Stimulated activated memory B cell treated with anti-CD40 and anti-IgM and Interleukin-4, amounts not matched to agents 10 μg/mL and 1 μg/mL and 100 μg/mL, for 72 hours (primary cell): ENCODE measurements around the gene RPS18.

Source experiments
- ATAC-seq: fragments of 150-1000 bp; cut with Tn5 transposase; 2 replicates; pipeline ENCODE4 v1.10.0; 2021
- H3K27ac Mint-ChIP-seq: one replicate; pipeline ENCODE4 v1.8.0; 2022; ENCODE audit warnings: mild to moderate bottlenecking, mixed read lengths
- H3K27me3 Mint-ChIP-seq: one replicate; pipeline ENCODE4 v1.8.0; 2022; ENCODE audit warnings: mixed read lengths
- H3K36me3 Mint-ChIP-seq: one replicate; pipeline ENCODE4 v1.8.0; 2022; ENCODE audit warnings: mixed read lengths
- H3K4me1 Mint-ChIP-seq: one replicate; pipeline ENCODE4 v1.8.0; 2022; ENCODE audit warnings: mixed read lengths
- H3K4me3 Mint-ChIP-seq: one replicate; pipeline ENCODE4 v1.8.0; 2022; ENCODE audit warnings: mild to moderate bottlenecking, moderate library complexity, mixed read lengths
- H3K9me3 Mint-ChIP-seq: one replicate; pipeline ENCODE4 v1.8.0; 2022; ENCODE audit warnings: mixed read lengths

Gene RPS18

GRCh38 chr6:33295621-33296369, 23.9 kb downstream of the RPS18 start:
- H3K27me3 Mint-ChIP-seq: no peaks in the 10 kb centered on the region
- no peak for ATAC-seq
- no peak overlapping the region for H3K27ac Mint-ChIP-seq
- H3K4me1 Mint-ChIP-seq: peaks cover 49% of the 10 kb centered on the region
- no peak overlapping the region for H3K4me3 Mint-ChIP-seq
- H3K36me3 Mint-ChIP-seq: peaks cover 34% of the 10 kb centered on the region
- no peaks in the 10 kb centered on the region for H3K9me3 Mint-ChIP-seq

- Mint-ChIP-seq H3K36me3 (peaks cover 37% of the 10 kb centered on the region), H3K27ac (peak overlapping the region; percentile 94), H3K27me3 (no peaks in the 10 kb centered on the region), H3K4me1 (peaks cover 51% of the 10 kb centered on the region), H3K4me3 (peak overlapping the region; percentile 68), H3K9me3 (no peaks in the 10 kb centered on the region)
- no peak for ATAC-seq
These were observed 25.0 kb downstream of the RPS18 start for GRCh38 chr6:33296797-33297405.

DNA sequence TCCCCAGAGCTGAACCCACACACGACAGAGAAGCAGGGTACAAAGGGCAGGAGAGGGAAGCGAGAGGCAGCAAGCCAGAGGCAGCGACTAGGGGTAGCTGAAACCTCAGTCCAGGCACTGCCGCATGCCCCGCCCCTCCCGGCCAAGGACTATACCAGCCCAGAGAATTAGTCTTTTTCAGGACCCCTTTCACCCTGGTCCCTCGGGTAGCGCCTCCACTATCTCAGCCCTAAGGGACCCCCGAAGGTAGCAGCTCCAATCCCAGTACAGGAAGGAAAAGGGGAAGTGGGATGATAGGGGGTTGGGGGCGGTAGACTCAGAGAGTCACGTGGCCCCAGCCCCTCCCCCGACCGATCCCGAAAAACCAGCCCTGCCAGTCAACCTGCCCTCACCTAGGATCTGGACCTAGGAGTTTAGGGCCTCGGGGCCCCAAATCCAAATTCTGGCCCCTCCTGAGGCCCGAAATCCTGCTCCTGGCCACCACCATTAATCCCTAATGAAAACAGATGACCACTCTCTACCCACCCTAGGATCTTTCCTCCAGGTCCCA, 25.6 kb downstream of the RPS18 start:
- ATAC-seq: no peak
- Mint-ChIP-seq H3K9me3 (no peaks in the 10 kb centered on the region), H3K27me3 (no peaks in the 10 kb centered on the region), H3K4me3 (peak overlapping the region; percentile 68), H3K27ac (peak overlapping the region; percentile 94), H3K4me1 (peaks cover 51% of the 10 kb centered on the region), H3K36me3 (peaks cover 35% of the 10 kb centered on the region)

- H3K4me1 Mint-ChIP-seq: peaks cover 51% of the 10 kb centered on the region
- ATAC-seq: peak; percentile 54
- H3K4me3 Mint-ChIP-seq: peak overlapping the region; percentile 99
- no peaks in the 10 kb centered on the region for H3K9me3 Mint-ChIP-seq
- H3K27me3 Mint-ChIP-seq: no peaks in the 10 kb centered on the region
- H3K27ac Mint-ChIP-seq: peak overlapping the region; percentile 94
- H3K36me3 Mint-ChIP-seq: peaks cover 35% of the 10 kb centered on the region
These were observed 26.3 kb downstream of the RPS18 start for GRCh38 chr6:33297956-33298772.

DNA sequence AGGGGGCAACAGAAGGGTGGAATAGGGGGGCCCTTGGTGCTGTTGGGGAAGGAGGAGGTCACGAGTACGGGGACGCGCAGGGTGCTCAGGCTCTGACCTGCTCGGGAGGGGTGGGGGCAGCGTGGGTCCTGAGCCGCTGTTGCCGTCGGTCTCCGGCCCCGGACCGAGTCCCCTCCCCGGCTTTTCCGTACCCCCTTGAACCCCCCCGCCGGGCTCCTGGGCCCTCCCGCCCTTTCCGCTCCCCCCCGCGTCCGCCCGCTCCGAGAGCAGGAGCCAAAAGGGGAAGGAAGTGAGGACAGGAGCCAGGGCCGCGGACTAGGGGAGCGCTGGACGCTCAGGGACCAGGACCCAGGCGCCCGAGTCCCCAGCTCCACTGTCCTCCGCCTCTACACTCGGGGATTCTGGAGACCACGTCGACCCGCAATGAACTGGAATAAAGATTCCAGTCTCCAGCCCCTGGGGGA, 26.9 kb downstream of the RPS18 start, which contains the start of gene RGL2:
RGL2 (minus strand) TSS at position 170 of the 464 bp plus-strand sequence. CDS start 332 bp downstream, outside the sequence.
- H3K27ac Mint-ChIP-seq: peak within 1 kb of the TSS; percentile 94
- H3K36me3 Mint-ChIP-seq: peaks cover 41% of the 10 kb centered on the region
- H3K27me3 Mint-ChIP-seq: no peaks in the 10 kb centered on the region
- H3K4me1 Mint-ChIP-seq: peaks cover 56% of the 10 kb centered on the region
- H3K4me3 Mint-ChIP-seq: peak within 1 kb of the TSS; percentile 99
- H3K9me3 Mint-ChIP-seq: no peaks in the 10 kb centered on the region
- peak; percentile 67 for ATAC-seq

GRCh38 chr6:33299237-33299944, 27.5 kb downstream of the RPS18 start:
- peak overlapping the region; percentile 99 for H3K4me3 Mint-ChIP-seq
- no peaks in the 10 kb centered on the region for H3K27me3 Mint-ChIP-seq
- H3K4me1 Mint-ChIP-seq: peaks cover 62% of the 10 kb centered on the region
- peak overlapping the region; percentile 94 for H3K27ac Mint-ChIP-seq
- H3K36me3 Mint-ChIP-seq: peaks cover 46% of the 10 kb centered on the region
- peak; percentile 87 for ATAC-seq
- no peaks in the 10 kb centered on the region for H3K9me3 Mint-ChIP-seq

GRCh38 chr6:33301877-33302276, 30.0 kb downstream of the RPS18 start:
- Mint-ChIP-seq H3K27me3 (no peaks in the 10 kb centered on the region), H3K27ac (peak overlapping the region; percentile 15), H3K4me1 (peaks cover 80% of the 10 kb centered on the region), H3K9me3 (no peaks in the 10 kb centered on the region), H3K4me3 (no peak overlapping the region), H3K36me3 (peaks cover 60% of the 10 kb centered on the region)
- no peak for ATAC-seq

DNA sequence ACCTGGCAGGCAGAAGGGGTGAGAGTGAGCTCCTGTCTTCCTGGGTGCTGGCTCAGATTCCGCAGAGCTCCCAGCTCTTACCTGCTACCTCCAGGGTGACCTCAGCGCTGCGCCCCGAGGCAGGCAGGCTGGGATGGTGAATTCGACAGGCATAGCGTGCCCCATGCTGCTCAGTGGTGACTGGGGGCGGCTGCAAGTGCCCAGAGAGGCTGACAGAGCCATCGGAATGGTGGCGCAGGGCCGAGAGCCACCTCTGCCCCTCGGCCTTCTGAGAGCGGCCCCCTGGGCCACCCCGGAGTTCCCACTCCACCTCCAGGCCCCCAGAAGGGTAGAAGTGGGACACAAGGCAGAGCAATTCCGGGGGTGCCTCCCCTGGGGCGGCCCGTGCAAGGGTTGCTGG, 32.3 kb downstream of the RPS18 start:
- peak overlapping the region; percentile 62 for H3K27ac Mint-ChIP-seq
- H3K27me3 Mint-ChIP-seq: no peaks in the 10 kb centered on the region
- no peaks in the 10 kb centered on the region for H3K9me3 Mint-ChIP-seq
- H3K4me3 Mint-ChIP-seq: no peak overlapping the region
- H3K4me1 Mint-ChIP-seq: peaks cover 71% of the 10 kb centered on the region
- ATAC-seq: no peak
- peaks cover 67% of the 10 kb centered on the region for H3K36me3 Mint-ChIP-seq

- H3K9me3 Mint-ChIP-seq: no peaks in the 10 kb centered on the region
- H3K27me3 Mint-ChIP-seq: no peaks in the 10 kb centered on the region
- peaks cover 60% of the 10 kb centered on the region for H3K36me3 Mint-ChIP-seq
- ATAC-seq: no peak
- H3K4me3 Mint-ChIP-seq: no peak overlapping the region
- H3K27ac Mint-ChIP-seq: peak overlapping the region; percentile 62
- H3K4me1 Mint-ChIP-seq: peaks cover 65% of the 10 kb centered on the region
These were observed 33.2 kb downstream of the RPS18 start for GRCh38 chr6:33305052-33305451.

DNA sequence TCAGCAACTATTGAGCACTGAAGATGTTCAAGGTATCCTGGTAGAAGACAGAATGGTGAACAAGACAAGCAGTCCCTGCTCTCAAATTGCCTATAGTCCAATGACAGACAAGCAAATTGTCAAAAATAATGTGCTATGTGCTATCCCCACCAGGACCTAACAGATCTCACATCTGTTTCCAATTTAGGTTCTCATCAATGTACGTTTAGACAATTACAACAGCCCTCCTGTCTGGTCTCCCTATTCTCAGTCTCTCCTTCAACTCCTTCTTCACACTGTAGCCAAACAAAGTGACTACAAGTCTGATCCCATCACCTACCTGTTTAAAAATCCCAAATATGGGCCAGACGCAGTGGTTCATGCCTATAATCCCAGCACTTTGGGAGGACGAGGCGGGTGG, 34.5 kb downstream of the RPS18 start:
- Mint-ChIP-seq H3K4me1 (peaks cover 64% of the 10 kb centered on the region), H3K9me3 (no peaks in the 10 kb centered on the region), H3K27me3 (no peaks in the 10 kb centered on the region), H3K27ac (peak overlapping the region; percentile 62), H3K36me3 (peaks cover 53% of the 10 kb centered on the region), H3K4me3 (no peak overlapping the region)
- no peak for ATAC-seq

GRCh38 chr6:33312361-33313104, 40.7 kb downstream of the RPS18 start:
- Mint-ChIP-seq H3K9me3 (no peaks in the 10 kb centered on the region), H3K27me3 (no peaks in the 10 kb centered on the region), H3K36me3 (peaks cover 43% of the 10 kb centered on the region), H3K27ac (peak overlapping the region; percentile 97), H3K4me3 (peak overlapping the region; percentile 100), H3K4me1 (peaks cover 71% of the 10 kb centered on the region)
- ATAC-seq: peak; percentile 61

- Mint-ChIP-seq H3K27ac (peak overlapping the region; percentile 97), H3K27me3 (no peaks in the 10 kb centered on the region), H3K9me3 (no peaks in the 10 kb centered on the region), H3K4me3 (peak overlapping the region; percentile 100), H3K36me3 (peaks cover 47% of the 10 kb centered on the region), H3K4me1 (peaks cover 75% of the 10 kb centered on the region)
- ATAC-seq: peak; percentile 35
These were observed 41.3 kb downstream of the RPS18 start for GRCh38 chr6:33313105-33313708.

GRCh38 chr6:33313709-33314514, 42.0 kb downstream of the RPS18 start, which contains the start of gene TAPBP:
TAPBP (minus strand) TSS chr6:33314078; CDS start chr6:33314041, 37 bp downstream.
- Mint-ChIP-seq H3K4me1 (peaks cover 75% of the 10 kb centered on the region), H3K4me3 (peak within 1 kb of the TSS; percentile 100), H3K27ac (peak within 1 kb of the TSS; percentile 97), H3K9me3 (no peaks in the 10 kb centered on the region), H3K27me3 (no peaks in the 10 kb centered on the region), H3K36me3 (peaks cover 48% of the 10 kb centered on the region)
- ATAC-seq: peak; percentile 75
